Measurements from ENCODE around the gene PCNX2.

- TF ChIP-seq POLR2A (IDR thresholded peaks at IDR 0.05) (no peak), CTCF (IDR thresholded peaks at IDR 0.05) (no peak)
Measured at GRCh38 chr1:233242827-233243483, 52.6 kb downstream of the PCNX2 start.
